Measurements from ENCODE around the gene NTF3. TPM values are rescaled to one million over a fixed set of nuclear protein-coding genes. Genes with fewer than 3 reads are reported as not detected.

The NTF3 gene
- polyA plus RNA-seq, 3 donors, result not detected

DNA sequence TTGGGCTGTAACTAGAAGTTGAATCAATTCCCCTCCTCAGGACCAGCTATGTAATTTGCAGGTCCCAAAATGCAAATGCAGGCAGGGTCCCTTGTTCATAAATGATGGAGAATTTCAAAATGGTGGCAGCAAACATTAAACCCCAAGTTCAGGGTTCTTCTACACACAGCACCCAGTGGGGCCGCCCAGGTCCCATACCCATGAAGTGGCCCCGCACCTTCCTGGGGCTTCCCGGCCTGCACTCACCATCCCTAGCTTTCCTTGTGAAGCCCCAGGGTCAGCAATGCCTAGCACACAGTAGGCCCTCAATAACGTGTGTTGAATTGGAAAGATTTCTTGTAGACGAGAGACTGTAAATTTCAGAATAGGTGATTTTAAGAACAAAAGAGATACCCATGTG lies 76.0 kb downstream of the NTF3 start:
- WGBS (ENCODE audit: insufficient coverage), result no CpG with 5 or more reads among the region's 5 CpGs
- no peak overlapping the region for H3K27ac ChIP-seq (ENCODE audit: low read depth in 1 of 2, low read length in 2 of 2)
- TF ChIP-seq, protein P1, sequence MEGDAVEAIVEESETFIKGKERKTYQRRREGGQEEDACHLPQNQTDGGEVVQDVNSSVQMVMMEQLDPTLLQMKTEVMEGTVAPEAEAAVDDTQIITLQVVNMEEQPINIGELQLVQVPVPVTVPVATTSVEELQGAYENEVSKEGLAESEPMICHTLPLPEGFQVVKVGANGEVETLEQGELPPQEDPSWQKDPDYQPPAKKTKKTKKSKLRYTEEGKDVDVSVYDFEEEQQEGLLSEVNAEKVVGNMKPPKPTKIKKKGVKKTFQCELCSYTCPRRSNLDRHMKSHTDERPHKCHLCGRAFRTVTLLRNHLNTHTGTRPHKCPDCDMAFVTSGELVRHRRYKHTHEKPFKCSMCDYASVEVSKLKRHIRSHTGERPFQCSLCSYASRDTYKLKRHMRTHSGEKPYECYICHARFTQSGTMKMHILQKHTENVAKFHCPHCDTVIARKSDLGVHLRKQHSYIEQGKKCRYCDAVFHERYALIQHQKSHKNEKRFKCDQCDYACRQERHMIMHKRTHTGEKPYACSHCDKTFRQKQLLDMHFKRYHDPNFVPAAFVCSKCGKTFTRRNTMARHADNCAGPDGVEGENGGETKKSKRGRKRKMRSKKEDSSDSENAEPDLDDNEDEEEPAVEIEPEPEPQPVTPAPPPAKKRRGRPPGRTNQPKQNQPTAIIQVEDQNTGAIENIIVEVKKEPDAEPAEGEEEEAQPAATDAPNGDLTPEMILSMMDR (IDR thresholded peaks at IDR 0.05), result no peak

DNA sequence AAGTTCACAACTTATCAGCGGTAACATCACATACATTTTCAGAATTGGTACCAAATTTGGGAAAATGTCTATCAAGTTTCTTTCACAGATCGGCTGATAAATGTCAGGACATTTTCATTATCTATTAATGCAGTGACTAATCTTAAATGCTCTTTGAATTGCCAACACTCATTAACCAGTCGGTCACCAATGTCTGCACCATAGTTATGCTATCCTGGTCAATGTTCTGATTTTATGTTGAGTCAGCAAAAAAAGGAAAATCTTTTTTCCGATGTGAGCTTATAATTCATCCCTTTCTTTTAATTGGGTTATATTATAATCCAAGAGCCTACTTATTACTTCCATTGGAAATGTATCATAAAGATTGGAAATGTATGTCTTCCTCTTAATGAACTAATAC lies 77.2 kb downstream of the NTF3 start:
- H3K9ac ChIP-seq (ENCODE audit: insufficient read depth, low read length, poor library complexity, severe bottlenecking), result no peak overlapping the region
- H3K36me3 ChIP-seq (replicated peaks in 1 of 2; ENCODE audit: control insufficient read depth in 1 of 2, insufficient read depth in 2 of 2, low read length in 2 of 2), result no peaks in the 10 kb centered on the region
- no peak overlapping the region for H3K4me3 ChIP-seq (replicated peaks in 1 of 3; ENCODE audit: low read depth in 2 of 3, low read length in 3 of 3)
- H3K79me2 ChIP-seq (ENCODE audit: insufficient read depth, low read length), result no peaks in the 10 kb centered on the region
- H3K27me3 ChIP-seq (ENCODE audit: control insufficient read depth in 2 of 2, insufficient read depth in 2 of 2, low read length in 2 of 2), result no peaks in the 10 kb centered on the region
- no peaks in the 10 kb centered on the region for H3K36me3 Mint-ChIP-seq
- WGBS (ENCODE audit: insufficient coverage), result no CpG with 5 or more reads among the region's 4 CpGs
- no peaks in the 10 kb centered on the region for H3K4me1 ChIP-seq (ENCODE audit: control insufficient read depth in 1 of 2, insufficient read depth in 2 of 2, low read length in 2 of 2)
- no peak for DNase-seq
- H3K4me3 Mint-ChIP-seq, result no peak overlapping the region
- H3K27ac Mint-ChIP-seq, result no peak overlapping the region
- H4K20me1 ChIP-seq (ENCODE audit: insufficient read depth, low read length), result no peaks in the 10 kb centered on the region
- H3K4me2 ChIP-seq (replicated peaks; ENCODE audit: extremely low read depth, low read length, poor library complexity, severe bottlenecking), result no peak overlapping the region
- no peaks in the 10 kb centered on the region for H3K9me3 ChIP-seq (replicated peaks in 1 of 2; ENCODE audit: control insufficient read depth in 1 of 2, insufficient read depth in 1 of 2, low read length in 2 of 2)
- H3K27me3 Mint-ChIP-seq (ENCODE audit: low read depth in 3 of 3), result peaks cover 5 to 7% (median 6%) of the 10 kb centered on the region in 3 donors
- H3K4me1 Mint-ChIP-seq, result no peaks in the 10 kb centered on the region
- TF ChIP-seq, protein P1 (IDR thresholded peaks at IDR 0.05), result no peak
- peaks cover 0 to 2% (median 0%) of the 10 kb centered on the region in 7 donors for H3K9me3 Mint-ChIP-seq
- H3K27ac ChIP-seq (ENCODE audit: low read depth in 1 of 2, low read length in 2 of 2), result no peak overlapping the region
- intact Hi-C loops (cut with micrococcal nuclease), result no loop called here
- H2AFZ ChIP-seq (ENCODE audit: insufficient read depth, low read depth, low read length, poor library complexity, severe bottlenecking), result no peak overlapping the region

More for the DNA sequence above, 76.0 kb downstream of the NTF3 start:
- Histone ChIP-seq H3K4me1 (ENCODE audit: control insufficient read depth in 1 of 2, insufficient read depth in 2 of 2, low read length in 2 of 2) (no peaks in the 10 kb centered on the region), H2AFZ (ENCODE audit: insufficient read depth, low read depth, low read length, poor library complexity, severe bottlenecking) (no peak overlapping the region), H3K79me2 (ENCODE audit: insufficient read depth, low read length) (no peaks in the 10 kb centered on the region), H3K4me3 (replicated peaks in 1 of 3; ENCODE audit: low read depth in 2 of 3, low read length in 3 of 3) (no peak overlapping the region), H3K9ac (ENCODE audit: insufficient read depth, low read length, poor library complexity, severe bottlenecking) (no peak overlapping the region), H4K20me1 (ENCODE audit: insufficient read depth, low read length) (no peaks in the 10 kb centered on the region), H3K9me3 (replicated peaks in 1 of 2; ENCODE audit: control insufficient read depth in 1 of 2, insufficient read depth in 1 of 2, low read length in 2 of 2) (no peaks in the 10 kb centered on the region), H3K4me2 (replicated peaks; ENCODE audit: extremely low read depth, low read length, poor library complexity, severe bottlenecking) (no peak overlapping the region), H3K27me3 (ENCODE audit: control insufficient read depth in 2 of 2, insufficient read depth in 2 of 2, low read length in 2 of 2) (no peaks in the 10 kb centered on the region), H3K36me3 (replicated peaks in 1 of 2; ENCODE audit: control insufficient read depth in 1 of 2, insufficient read depth in 2 of 2, low read length in 2 of 2) (no peaks in the 10 kb centered on the region)
- DNase-seq, result no peak
- no peak overlapping the region for H3K27ac Mint-ChIP-seq
- intact Hi-C loops (cut with micrococcal nuclease), result no loop called here
- no peak overlapping the region for H3K4me3 Mint-ChIP-seq
- H3K27me3 Mint-ChIP-seq (ENCODE audit: low read depth in 3 of 3), result peaks cover 3 to 7% (median 6%) of the 10 kb centered on the region in 3 donors
- H3K36me3 Mint-ChIP-seq, result no peaks in the 10 kb centered on the region
- no peaks in the 10 kb centered on the region for H3K4me1 Mint-ChIP-seq
- H3K9me3 Mint-ChIP-seq, result peaks cover 0 to 2% (median 0%) of the 10 kb centered on the region in 7 donors

All from CD14-positive monocyte (primary cell).